SH-SY5Y (cell line): ENCODE data around the gene SERP1.

ENCODE experiments used
- GATA2 ChIP-seq: IDR thresholded peaks from 2 replicates; pipeline ENCODE4 v1.6.1; 2011; ENCODE audit warnings: mild to moderate bottlenecking, low read depth, low read length
- GATA3 ChIP-seq: IDR thresholded peaks from 2 replicates; pipeline ENCODE4 v1.6.1; 2011; ENCODE audit warnings: low read depth, mild to moderate bottlenecking, low read length, moderate library complexity

DNA sequence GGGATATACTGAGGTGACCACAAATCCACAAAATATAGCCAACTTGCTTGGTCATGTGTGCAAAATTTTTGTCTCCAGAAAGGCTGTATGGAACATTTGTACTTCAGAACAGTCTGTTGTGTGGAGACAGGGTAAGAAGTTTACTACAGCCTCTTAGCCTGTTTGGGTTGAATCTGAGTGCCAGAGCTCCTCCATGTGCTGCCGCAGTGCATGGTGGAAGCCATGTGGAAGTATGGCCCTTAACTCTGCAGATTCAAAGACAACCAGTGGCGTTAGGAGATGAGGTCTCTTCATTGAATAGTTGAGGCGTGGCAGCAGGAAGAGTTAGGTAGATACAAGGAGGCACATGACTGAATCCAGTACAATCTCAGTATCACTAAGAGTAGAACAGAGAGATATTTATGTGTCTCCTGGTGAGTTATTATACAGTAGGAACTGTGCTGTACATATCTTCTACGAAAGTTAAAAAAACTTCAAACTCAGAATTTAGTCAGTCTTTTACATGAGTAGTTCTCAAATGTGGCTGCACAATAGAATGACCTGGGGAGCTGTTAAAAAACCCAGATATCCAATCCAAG is 9.7 kb upstream of the SERP1 start:
- TF ChIP-seq GATA2 (no peak), GATA3 (no peak)
